Measurements from ENCODE around the gene TMEM53. TPM values are rescaled to one million over a fixed set of nuclear protein-coding genes. Genes with fewer than 3 reads are reported as not detected.

The TMEM53 gene
- total RNA-seq, 1 experiment from 2014 or later, result 22.9 TPM

- DNase-seq (ENCODE audit: low read depth, low spot score), result no peak
- intact Hi-C loops (cut with micrococcal nuclease; ENCODE audit: unreplicated experiment) (no loop called here), in situ Hi-C loops (cut with HindIII; ENCODE audit: low pct_unique_long_range_greater_than_20kb, low sequenced_read_pairs) (no loop called here)
- no peak overlapping the region for H3K27ac ChIP-seq (ENCODE audit: low read length)
- no peaks in the 10 kb centered on the region; the same call in 1 of the 2 replicates for H3K4me1 ChIP-seq (ENCODE audit: control insufficient read depth, insufficient read depth, low read length)
- TF ChIP-seq TCF7L2 (IDR thresholded peaks at IDR 0.05; ENCODE audit: low read depth, low read length), result no peak
- TF ChIP-seq, protein P1, sequence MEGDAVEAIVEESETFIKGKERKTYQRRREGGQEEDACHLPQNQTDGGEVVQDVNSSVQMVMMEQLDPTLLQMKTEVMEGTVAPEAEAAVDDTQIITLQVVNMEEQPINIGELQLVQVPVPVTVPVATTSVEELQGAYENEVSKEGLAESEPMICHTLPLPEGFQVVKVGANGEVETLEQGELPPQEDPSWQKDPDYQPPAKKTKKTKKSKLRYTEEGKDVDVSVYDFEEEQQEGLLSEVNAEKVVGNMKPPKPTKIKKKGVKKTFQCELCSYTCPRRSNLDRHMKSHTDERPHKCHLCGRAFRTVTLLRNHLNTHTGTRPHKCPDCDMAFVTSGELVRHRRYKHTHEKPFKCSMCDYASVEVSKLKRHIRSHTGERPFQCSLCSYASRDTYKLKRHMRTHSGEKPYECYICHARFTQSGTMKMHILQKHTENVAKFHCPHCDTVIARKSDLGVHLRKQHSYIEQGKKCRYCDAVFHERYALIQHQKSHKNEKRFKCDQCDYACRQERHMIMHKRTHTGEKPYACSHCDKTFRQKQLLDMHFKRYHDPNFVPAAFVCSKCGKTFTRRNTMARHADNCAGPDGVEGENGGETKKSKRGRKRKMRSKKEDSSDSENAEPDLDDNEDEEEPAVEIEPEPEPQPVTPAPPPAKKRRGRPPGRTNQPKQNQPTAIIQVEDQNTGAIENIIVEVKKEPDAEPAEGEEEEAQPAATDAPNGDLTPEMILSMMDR (IDR thresholded peaks at IDR 0.05), result no peak
- no peak for TF ChIP-seq POLR2AphosphoS5 (IDR thresholded peaks at IDR 0.05; ENCODE audit: low read depth, low read length)
- TF ChIP-seq REST (IDR thresholded peaks at IDR 0.05; ENCODE audit: insufficient read depth in 1 of 2, low read depth in 2 of 2, low read length in 1 of 2), result no peak
- TF ChIP-seq SIN3A (IDR thresholded peaks at IDR 0.05; ENCODE audit: borderline replicate concordance, insufficient read depth, low read depth, low read length), result no peak
- POLR2A ChIA-PET, result no interaction called here
- no peak overlapping the region for H3K4me3 ChIP-seq (ENCODE audit: low read depth in 2 of 2, low read length in 2 of 2)
- peaks cover 2% of the 10 kb centered on the region for H3K36me3 ChIP-seq (ENCODE audit: control insufficient read depth, insufficient read depth, low read length)
- CTCF ChIA-PET, result no interaction called here
- no peak for ATAC-seq
- H3K9me3 ChIP-seq (ENCODE audit: control insufficient read depth, insufficient read depth, low read depth, low read length), result no peaks in the 10 kb centered on the region
- no peaks in the 10 kb centered on the region for H3K27me3 ChIP-seq (ENCODE audit: control insufficient read depth, insufficient read depth, low read length)
- no TSS peak for BruUV-seq (replicated peaks)
These were observed 29.5 kb downstream of the TMEM53 start for GRCh38 chr1:44644806-44645205.

GRCh38 chr1:44643721-44644334 lies 30.5 kb downstream of the TMEM53 start:
- POLR2A ChIA-PET, result no interaction called here

More at GRCh38 chr1:44643721-44644334, 30.5 kb downstream of the TMEM53 start:
- in situ Hi-C loops (cut with HindIII; ENCODE audit: low pct_unique_long_range_greater_than_20kb, low sequenced_read_pairs), result no loop called here
- Histone ChIP-seq H3K4me3 (ENCODE audit: low read depth in 2 of 2, low read length in 2 of 2) (no peak overlapping the region), H3K27me3 (ENCODE audit: control insufficient read depth, insufficient read depth, low read length) (no peaks in the 10 kb centered on the region), H3K36me3 (ENCODE audit: control insufficient read depth, insufficient read depth, low read length) (peaks cover 6% of the 10 kb centered on the region; the same call in 1 of the 2 replicates), H3K4me1 (ENCODE audit: control insufficient read depth, insufficient read depth, low read length) (no peaks in the 10 kb centered on the region; the same call in 1 of the 2 replicates), H3K9me3 (ENCODE audit: control insufficient read depth, insufficient read depth, low read depth, low read length) (no peaks in the 10 kb centered on the region), H3K27ac (ENCODE audit: low read length) (no peak overlapping the region)
- no peak for TF ChIP-seq TCF7L2 (IDR thresholded peaks at IDR 0.05; ENCODE audit: low read depth, low read length)
- TF ChIP-seq SIN3A (IDR thresholded peaks at IDR 0.05; ENCODE audit: borderline replicate concordance, insufficient read depth, low read depth, low read length), result no peak
- TF ChIP-seq, protein P1 (IDR thresholded peaks at IDR 0.05), result no peak
- TF ChIP-seq REST (IDR thresholded peaks at IDR 0.05; ENCODE audit: insufficient read depth in 1 of 2, low read depth in 2 of 2, low read length in 1 of 2), result no peak
- TF ChIP-seq POLR2AphosphoS5 (IDR thresholded peaks at IDR 0.05; ENCODE audit: low read depth, low read length), result no peak
- no peak for DNase-seq (ENCODE audit: low read depth, low spot score)
- BruUV-seq (replicated peaks), result no TSS peak
- ATAC-seq, result no peak
- intact Hi-C loops (cut with micrococcal nuclease; ENCODE audit: unreplicated experiment), result no loop called here
- CTCF ChIA-PET, result interaction anchor here (0.5 kb wide), 1 partner anchor 75 kb away, joined by 15 read pairs; no protein-coding TSS in a partner anchor
